GM18909 (cell line): Measurements from ENCODE around the gene AFG3L2.
"Not testable (repeated sequence)": the region's sequence is repeated elsewhere in the genome, so short reads cannot be mapped to it uniquely, and the experiment has no call there.

Experiments used
- ATAC-seq: cut with Tn5 transposase; IDR thresholded peaks from one replicate; pipeline ENCODE4 v1.9.1; 2021; ENCODE audit warnings: mild to moderate bottlenecking; ENCODE audit not compliant: unreplicated experiment, poor library complexity

Gene AFG3L2

GRCh38 chr18:12397793-12398192, 20.8 kb upstream of the AFG3L2 start:
- ATAC-seq = no peak

GRCh38 chr18:12397254-12397653, 20.2 kb upstream of the AFG3L2 start:
- no peak for ATAC-seq

GRCh38 chr18:12394428-12394827, 17.4 kb upstream of the AFG3L2 start:
- no peak for ATAC-seq

- ATAC-seq = no peak
Measured at GRCh38 chr18:12393998-12394397, 17.0 kb upstream of the AFG3L2 start.

- no peak for ATAC-seq
Measured at GRCh38 chr18:12393510-12393909, 16.5 kb upstream of the AFG3L2 start.

- peak; percentile 73 for ATAC-seq
Measured at GRCh38 chr18:12391487-12392165, 14.6 kb upstream of the AFG3L2 start.

GRCh38 chr18:12388442-12388841, 11.4 kb upstream of the AFG3L2 start:
- ATAC-seq = no peak

- ATAC-seq = no peak
Measured at GRCh38 chr18:12384261-12384660, 7.2 kb upstream of the AFG3L2 start.

GRCh38 chr18:12383759-12384158, 6.7 kb upstream of the AFG3L2 start:
- not testable (repeated sequence) for ATAC-seq

GRCh38 chr18:12382221-12382814, 5.3 kb upstream of the AFG3L2 start:
- ATAC-seq = not testable (repeated sequence)

- not testable (repeated sequence) for ATAC-seq
Measured at GRCh38 chr18:12378198-12378558, 1.2 kb upstream of the AFG3L2 start.

GRCh38 chr18:12377556-12378197, 650 bp upstream of the AFG3L2 start:
- ATAC-seq = peak; percentile 68

GRCh38 chr18:12376034-12376753, 833 bp downstream of the AFG3L2 start:
- no peak for ATAC-seq

GRCh38 chr18:12374401-12374800, 2.6 kb downstream of the AFG3L2 start:
- ATAC-seq = no peak

GRCh38 chr18:12373771-12374116, 3.3 kb downstream of the AFG3L2 start:
- no peak for ATAC-seq

- no peak for ATAC-seq
Measured at GRCh38 chr18:12373116-12373770, 3.8 kb downstream of the AFG3L2 start.

- ATAC-seq = no peak
Measured at GRCh38 chr18:12372406-12372805, 4.6 kb downstream of the AFG3L2 start.

- ATAC-seq = no peak
Measured at GRCh38 chr18:12371590-12371989, 5.4 kb downstream of the AFG3L2 start.

- ATAC-seq = no peak
Measured at GRCh38 chr18:12369211-12369610, 7.8 kb downstream of the AFG3L2 start.

GRCh38 chr18:12366784-12367183, 10.2 kb downstream of the AFG3L2 start:
- ATAC-seq = no peak

- ATAC-seq = no peak
Measured at GRCh38 chr18:12366379-12366778, 10.6 kb downstream of the AFG3L2 start.
